ENCODE results near the gene EEIG2.

Gene EEIG2

GRCh38 chr1:108597041-108597440 lies 37.1 kb downstream of the EEIG2 start:
- Histone ChIP-seq H3K36me3 (replicated peaks; ENCODE audit: insufficient read depth, low read length) (no peaks in the 10 kb centered on the region), H3K27ac (ENCODE audit: low read length) (no peak overlapping the region), H3K27me3 (replicated peaks; ENCODE audit: insufficient read depth, low read length) (no peaks in the 10 kb centered on the region), H3K4me3 (ENCODE audit: low read length) (no peak overlapping the region), H3F3A (ENCODE audit: insufficient read depth, low read length) (no peaks in the 10 kb centered on the region), H3K9ac (ENCODE audit: low read length) (no peak overlapping the region), H2AFZ (ENCODE audit: low read length) (no peak overlapping the region), H3K4me2 (ENCODE audit: low read depth, low read length) (no peak overlapping the region), H3K9me3 (replicated peaks; ENCODE audit: insufficient read depth, low read length) (no peaks in the 10 kb centered on the region), H4K20me1 (ENCODE audit: insufficient read depth, low read length) (no peaks in the 10 kb centered on the region), H3K9me2 (replicated peaks; ENCODE audit: insufficient read depth, low read length) (no peaks in the 10 kb centered on the region), H3K4me1 (ENCODE audit: low read length) (0 out of 2 replicates have a peak, but pooled peaks cover 5% of the 10 kb centered on the region), H3K79me2 (ENCODE audit: low read length) (no peaks in the 10 kb centered on the region)
- no peak for TF ChIP-seq CTCF (IDR thresholded peaks at IDR 0.05; ENCODE audit: low read length)
- no peak for TF ChIP-seq EZH2 (optimal IDR thresholded peaks at IDR 0.05; ENCODE audit: low read depth, low read length)
- TF ChIP-seq EZH2phosphoT487 (IDR thresholded peaks at IDR 0.05; ENCODE audit: low read length): no peak
- no peak for DNase-seq

GRCh38 chr1:108598340-108598739 lies 38.4 kb downstream of the EEIG2 start:
- TF ChIP-seq EZH2 (optimal IDR thresholded peaks at IDR 0.05; ENCODE audit: low read depth, low read length) (no peak), EZH2phosphoT487 (IDR thresholded peaks at IDR 0.05; ENCODE audit: low read length) (no peak), CTCF (IDR thresholded peaks at IDR 0.05; ENCODE audit: low read length) (no peak)
- no peak overlapping the region for H3K4me2 ChIP-seq (ENCODE audit: low read depth, low read length)
- 0 out of 2 replicates have a peak, but pooled peaks cover 9% of the 10 kb centered on the region for H3K4me1 ChIP-seq (ENCODE audit: low read length)
- H3F3A ChIP-seq (ENCODE audit: insufficient read depth, low read length): no peaks in the 10 kb centered on the region
- no peak overlapping the region for H3K9ac ChIP-seq (ENCODE audit: low read length)
- no peaks in the 10 kb centered on the region for H4K20me1 ChIP-seq (ENCODE audit: insufficient read depth, low read length)
- H3K4me3 ChIP-seq (ENCODE audit: low read length): no peak overlapping the region
- DNase-seq: no peak
- no peaks in the 10 kb centered on the region for H3K36me3 ChIP-seq (replicated peaks; ENCODE audit: insufficient read depth, low read length)
- no peaks in the 10 kb centered on the region for H3K79me2 ChIP-seq (ENCODE audit: low read length)
- no peak overlapping the region for H2AFZ ChIP-seq (ENCODE audit: low read length)
- no peaks in the 10 kb centered on the region for H3K9me3 ChIP-seq (replicated peaks; ENCODE audit: insufficient read depth, low read length)
- no peaks in the 10 kb centered on the region for H3K27me3 ChIP-seq (replicated peaks; ENCODE audit: insufficient read depth, low read length)
- no peaks in the 10 kb centered on the region for H3K9me2 ChIP-seq (replicated peaks; ENCODE audit: insufficient read depth, low read length)
- no peak overlapping the region for H3K27ac ChIP-seq (ENCODE audit: low read length)

- Histone ChIP-seq H3K4me3 (ENCODE audit: low read length) (no peak overlapping the region), H3K79me2 (ENCODE audit: low read length) (no peaks in the 10 kb centered on the region), H3K27me3 (replicated peaks; ENCODE audit: insufficient read depth, low read length) (no peaks in the 10 kb centered on the region), H3K9me3 (replicated peaks; ENCODE audit: insufficient read depth, low read length) (no peaks in the 10 kb centered on the region), H3K27ac (ENCODE audit: low read length) (no peak overlapping the region), H4K20me1 (ENCODE audit: insufficient read depth, low read length) (no peaks in the 10 kb centered on the region), H2AFZ (ENCODE audit: low read length) (no peak overlapping the region), H3K4me2 (ENCODE audit: low read depth, low read length) (no peak overlapping the region), H3F3A (ENCODE audit: insufficient read depth, low read length) (no peaks in the 10 kb centered on the region), H3K36me3 (replicated peaks; ENCODE audit: insufficient read depth, low read length) (no peaks in the 10 kb centered on the region), H3K4me1 (ENCODE audit: low read length) (0 out of 2 replicates have a peak, but pooled peaks cover 9% of the 10 kb centered on the region), H3K9ac (ENCODE audit: low read length) (no peak overlapping the region), H3K9me2 (replicated peaks; ENCODE audit: insufficient read depth, low read length) (no peaks in the 10 kb centered on the region)
- TF ChIP-seq EZH2 (optimal IDR thresholded peaks at IDR 0.05; ENCODE audit: low read depth, low read length): no peak
- no peak for TF ChIP-seq EZH2phosphoT487 (IDR thresholded peaks at IDR 0.05; ENCODE audit: low read length)
- no peak for TF ChIP-seq CTCF (IDR thresholded peaks at IDR 0.05; ENCODE audit: low read length)
- DNase-seq: no peak
Measured at GRCh38 chr1:108600504-108600903, 40.6 kb downstream of the EEIG2 start.

Data from MM.1S (cell line).